ENCODE results near the gene GPATCH2L.
A peak's percentile ranks its signal among the peaks of the same experiment; 100 is the strongest.

Gene GPATCH2L

DNA sequence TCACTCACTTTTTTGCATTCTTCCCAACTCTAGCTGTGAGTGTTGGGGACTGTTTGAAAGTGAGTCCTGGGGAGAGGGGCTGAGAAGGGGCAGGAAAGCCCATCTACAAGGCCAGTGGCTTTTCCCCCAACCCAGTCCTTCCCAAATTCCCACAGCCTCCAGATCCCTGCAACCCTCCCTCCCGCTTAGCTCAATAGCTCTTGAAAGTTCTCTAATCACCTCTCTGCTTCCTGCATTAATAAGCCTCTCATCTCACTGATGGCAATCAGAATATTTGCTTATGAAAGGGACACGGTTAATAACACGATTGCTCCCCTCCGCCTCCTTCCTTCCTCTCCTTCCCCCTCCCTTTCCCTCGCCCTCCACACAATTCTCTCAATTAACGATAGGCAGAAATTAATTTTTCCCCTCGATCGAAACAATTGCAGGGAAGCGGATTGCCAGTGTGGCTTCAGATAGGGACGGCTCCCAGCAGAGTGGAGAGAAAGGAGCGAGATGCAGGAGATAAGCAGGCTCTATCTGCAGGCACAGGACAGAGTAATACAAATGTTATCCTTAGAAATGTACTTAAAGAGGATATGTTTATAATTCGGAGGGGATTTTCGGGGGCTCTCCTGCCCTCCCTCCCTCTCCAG lies 15.1 kb upstream of the GPATCH2L start:
- no peak for DNase-seq (ENCODE audit: low read depth, low spot score)

DNA sequence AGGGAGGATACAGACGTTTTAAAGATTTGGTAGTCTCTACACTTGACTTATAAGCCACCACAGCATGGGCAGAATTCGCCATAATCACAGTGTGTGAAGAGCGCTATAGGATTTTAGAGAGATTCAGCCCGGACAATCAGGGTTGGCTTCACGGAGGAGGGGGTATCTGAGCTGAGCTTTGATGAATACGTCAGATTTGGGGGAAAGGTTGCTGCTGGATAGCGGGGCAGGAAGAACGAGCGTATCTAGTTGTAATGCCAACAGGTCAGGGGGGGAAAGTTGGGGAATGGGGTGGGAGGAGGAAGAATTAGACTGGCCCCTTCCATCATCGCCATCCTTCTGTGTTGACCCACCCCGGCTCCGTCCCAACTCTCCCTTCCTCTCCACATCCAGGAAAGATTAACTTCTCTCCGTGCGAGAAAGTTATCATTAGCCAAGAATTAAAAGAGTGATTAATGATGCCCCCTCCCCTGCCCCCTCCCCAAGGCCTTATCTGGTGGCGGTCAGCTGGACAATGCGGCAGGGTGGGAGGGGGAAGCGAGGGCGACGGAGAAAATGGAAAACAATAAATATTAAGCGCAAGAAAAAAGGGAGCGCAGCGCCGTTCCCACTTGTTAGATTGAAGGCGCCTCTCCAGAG lies 13.5 kb upstream of the GPATCH2L start:
- DNase-seq (ENCODE audit: low read depth, low spot score): no peak

DNA sequence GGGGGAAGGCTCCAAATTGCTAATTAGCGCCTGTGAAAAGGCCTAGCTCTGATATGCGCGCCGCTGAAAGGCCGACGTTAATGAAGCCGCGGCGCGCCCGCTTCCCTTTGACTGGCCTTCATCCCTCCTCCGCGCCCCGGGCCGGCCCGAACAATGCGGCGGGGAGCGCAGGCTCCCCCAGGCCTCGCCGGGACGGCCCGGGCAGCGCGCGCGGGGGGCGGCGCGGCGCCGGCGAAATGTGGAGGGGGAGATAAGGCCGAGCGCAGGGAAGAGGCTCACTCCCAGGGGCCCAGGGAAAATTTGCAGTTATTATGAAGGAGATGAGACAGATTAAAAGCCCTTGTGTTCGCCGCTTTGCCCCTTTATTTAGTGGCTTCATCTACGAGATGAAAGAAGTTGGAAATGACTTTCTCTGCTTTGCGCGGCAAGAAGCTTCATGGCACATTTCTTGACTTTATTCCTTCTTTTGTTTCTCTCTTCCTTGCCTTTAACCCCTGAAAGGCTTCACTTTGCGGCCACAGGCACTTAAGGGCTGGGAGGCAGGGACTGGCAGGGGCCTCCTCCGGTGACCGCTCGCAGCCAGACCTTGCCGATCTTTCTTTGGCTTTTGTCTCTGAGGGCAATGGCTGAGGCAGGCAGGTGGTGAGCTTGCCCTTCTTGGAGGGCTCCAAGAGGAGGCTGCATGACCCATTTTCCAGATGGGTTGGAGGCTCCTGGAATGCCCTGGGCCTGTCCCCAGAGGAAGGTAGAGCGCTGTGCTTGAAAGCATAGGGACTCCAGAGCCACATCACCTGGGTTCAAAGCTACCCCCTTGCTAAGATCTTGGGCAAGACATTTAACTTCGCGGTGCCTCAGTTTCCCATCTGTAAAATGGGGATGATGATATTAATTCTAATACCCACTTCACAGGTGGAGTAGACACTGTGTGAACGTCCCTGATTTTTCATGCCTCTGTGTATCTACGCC lies 12.7 kb upstream of the GPATCH2L start:
- DNase-seq (ENCODE audit: low read depth, low spot score): peak; percentile 39

DNA sequence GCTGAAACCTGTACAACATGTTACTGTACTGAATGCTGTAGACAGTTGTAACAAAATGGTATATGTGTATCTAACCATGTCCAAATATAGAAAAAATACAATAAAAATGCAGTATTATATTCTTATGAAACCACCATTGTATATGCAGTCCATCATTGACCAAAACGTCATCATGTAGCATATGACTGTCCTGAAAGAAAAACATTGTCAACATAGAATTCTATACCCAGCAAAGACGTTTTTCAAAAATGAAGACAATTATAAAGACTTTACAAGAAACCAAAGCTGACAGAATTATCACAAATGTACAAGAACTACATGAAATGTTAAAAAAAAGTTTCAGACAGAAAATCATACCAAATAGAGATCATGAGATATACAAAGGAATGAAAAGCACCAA lies 8.1 kb upstream of the GPATCH2L start:
- DNase-seq (ENCODE audit: low read depth, low spot score): no peak

DNA sequence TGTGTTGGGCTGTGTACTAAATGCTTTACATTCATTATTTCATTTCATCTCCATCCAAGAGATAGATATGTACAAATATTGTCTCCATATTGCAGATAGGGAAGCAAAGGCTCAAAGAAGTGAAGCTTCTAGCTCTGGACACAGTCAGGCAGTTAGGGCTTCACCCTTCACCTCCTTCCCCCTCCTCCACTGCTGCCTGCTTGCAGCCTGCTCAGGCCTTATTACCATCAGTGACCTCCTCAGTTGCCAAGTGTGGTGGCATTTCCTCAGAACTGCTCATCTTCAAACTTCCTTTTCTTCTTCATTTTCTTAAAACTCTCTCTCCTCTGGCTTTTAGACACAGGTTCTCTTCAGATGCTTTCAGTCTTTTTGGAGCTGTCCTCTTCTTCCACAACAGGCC lies 4.7 kb upstream of the GPATCH2L start:
- DNase-seq (ENCODE audit: low read depth, low spot score): no peak

DNA sequence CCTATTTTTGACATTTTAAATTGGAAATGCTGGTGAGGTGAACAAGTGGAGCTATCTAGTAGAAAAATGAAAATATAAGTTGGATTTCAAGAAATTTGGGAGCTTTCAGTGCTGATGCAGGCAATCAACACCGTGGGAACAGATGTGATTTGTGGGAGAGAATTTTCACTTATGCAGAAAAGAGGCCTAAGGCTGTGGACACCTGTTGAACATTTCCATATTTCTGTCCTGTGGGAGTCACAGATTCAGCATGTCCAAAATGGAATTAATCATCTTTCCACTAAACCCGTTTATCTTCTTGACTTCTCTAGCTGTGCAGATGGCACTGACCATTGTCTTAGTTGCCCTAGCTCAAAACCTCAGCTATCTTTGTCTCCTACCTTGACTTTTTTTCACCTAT lies 2.5 kb upstream of the GPATCH2L start:
- no peak for DNase-seq (ENCODE audit: low read depth, low spot score)

DNA sequence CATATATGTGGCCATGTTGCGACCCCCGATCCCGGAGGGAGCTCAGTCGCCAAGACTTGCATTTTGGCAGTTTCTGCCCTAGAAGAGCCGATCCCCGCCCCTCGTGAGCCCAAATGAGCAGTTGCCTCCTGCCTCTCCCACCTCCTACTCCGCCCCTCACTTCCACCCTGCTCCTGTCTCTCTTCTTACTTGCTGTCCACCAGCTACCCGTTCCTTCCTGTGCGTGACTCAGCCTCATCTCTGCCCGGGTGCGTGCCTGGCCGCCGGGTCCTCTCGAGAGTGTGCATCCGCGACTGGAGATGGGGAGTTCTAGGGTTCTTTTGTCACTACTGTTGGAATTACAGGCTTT lies 585 bp downstream of the GPATCH2L start:
- DNase-seq (ENCODE audit: low read depth, low spot score): peak; percentile 88

DNA sequence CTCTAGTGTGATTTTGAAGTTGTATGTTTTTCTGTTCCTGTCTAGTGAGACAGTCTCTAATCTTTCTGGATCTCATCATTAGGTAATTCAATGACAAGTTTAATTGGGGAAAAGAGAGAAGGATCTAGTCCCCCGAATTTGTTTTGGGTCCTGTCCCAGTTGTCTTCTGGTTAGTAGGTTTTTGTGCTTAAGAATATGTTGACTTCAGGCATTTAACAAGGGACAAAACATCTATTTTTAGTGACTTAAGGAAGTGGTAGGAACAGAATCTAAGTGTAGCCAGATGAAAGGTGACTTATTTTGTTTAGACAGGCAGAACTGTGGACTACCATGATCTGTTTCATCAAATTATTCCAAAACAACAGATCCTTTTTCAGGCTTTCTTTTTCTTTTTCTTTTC lies 2.2 kb downstream of the GPATCH2L start:
- DNase-seq (ENCODE audit: low read depth, low spot score): no peak

DNA sequence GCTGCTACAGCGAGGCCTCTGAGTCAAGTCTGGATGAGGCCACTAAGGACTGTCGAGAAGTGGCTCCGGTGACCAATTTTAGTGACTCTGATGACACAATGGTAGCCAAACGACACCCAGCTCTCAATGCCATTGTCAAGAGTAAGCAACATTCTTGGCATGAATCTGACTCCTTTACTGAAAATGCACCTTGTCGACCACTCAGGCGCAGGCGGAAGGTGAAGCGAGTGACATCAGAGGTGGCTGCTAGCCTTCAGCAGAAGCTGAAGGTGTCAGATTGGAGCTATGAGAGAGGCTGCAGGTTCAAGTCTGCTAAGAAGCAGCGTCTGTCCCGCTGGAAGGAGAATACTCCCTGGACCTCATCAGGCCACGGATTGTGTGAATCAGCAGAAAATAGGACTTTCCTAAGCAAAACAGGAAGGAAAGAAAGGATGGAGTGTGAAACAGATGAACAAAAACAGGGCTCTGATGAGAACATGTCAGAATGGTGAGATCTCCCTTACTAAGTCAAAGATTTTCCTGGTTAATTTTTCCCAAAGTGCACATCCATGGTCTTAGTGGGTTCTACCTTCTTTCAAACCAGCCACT lies 2.9 kb downstream of the GPATCH2L start:
- DNase-seq (ENCODE audit: low read depth, low spot score): no peak

DNA sequence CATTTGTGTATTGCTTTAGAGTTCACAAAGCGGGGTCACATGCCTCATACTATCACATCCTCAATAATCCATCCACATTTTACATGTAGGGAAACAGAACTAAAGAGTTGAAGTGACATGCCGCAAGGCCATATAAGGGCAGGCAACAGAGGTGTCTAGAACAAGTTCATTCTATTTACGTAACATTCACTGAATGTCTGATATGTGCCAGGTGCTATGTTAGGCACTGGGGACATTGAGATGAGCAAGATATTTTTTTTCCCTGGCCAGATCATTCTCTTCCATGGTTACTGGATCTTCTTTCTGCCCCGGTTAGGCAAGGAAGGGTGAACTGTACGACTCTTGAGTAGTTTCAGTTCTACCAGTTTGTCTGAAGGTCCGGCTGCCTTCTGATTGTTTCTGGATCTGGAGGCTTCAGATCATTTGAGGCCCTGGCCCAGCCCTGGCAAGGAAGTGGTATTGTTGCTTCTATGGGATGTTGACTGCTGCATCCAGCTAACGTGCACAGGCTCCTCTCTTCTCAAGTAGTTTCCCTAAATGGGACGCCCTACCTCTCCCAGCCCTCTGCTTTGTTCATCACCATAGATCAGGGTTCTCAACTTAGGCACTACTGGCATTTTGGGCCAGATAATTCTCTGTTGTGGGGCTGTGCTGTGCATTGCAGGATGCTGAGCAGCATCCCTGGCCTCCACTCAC lies 12.1 kb downstream of the GPATCH2L start:
- no peak for DNase-seq (ENCODE audit: low read depth, low spot score)

DNA sequence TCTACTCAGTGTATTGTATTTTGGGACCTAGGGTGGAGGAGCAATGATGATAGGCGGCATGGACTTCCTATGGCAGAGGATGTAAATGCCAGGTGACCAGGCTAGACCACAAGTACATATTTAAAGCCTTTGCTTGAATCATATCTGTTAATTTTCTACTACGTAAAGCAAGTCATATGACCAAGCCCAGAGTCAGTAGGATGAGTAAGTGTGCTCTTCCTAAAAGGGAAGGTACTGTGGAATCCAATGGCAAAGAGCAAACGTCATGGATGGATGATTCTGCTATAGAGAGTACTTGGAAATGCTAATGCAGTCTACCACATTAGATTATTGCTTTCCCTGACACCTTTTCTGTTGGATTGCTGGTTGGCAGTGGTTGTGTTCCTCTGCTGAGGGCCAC lies 16.8 kb downstream of the GPATCH2L start:
- DNase-seq (ENCODE audit: low read depth, low spot score): no peak

DNA sequence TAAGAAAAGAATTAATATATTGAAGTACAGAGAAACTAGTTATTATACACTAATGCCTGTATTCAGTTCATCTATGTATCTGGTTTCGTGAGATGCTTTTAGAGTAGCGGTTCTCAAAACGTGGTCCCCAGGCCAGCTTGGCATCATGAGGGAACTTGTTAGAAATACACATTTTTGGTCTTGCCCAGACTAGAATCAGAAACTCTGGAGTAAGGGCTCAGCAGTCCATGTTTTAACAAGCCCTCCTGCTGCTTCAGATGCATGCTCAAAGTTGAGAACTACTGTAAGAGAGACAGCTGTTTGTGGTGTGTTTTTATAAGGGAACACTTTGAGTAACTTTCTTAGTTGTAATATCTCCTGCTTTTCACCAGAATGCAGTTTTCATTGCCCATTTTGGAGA lies 18.1 kb downstream of the GPATCH2L start:
- DNase-seq (ENCODE audit: low read depth, low spot score): no peak

DNA sequence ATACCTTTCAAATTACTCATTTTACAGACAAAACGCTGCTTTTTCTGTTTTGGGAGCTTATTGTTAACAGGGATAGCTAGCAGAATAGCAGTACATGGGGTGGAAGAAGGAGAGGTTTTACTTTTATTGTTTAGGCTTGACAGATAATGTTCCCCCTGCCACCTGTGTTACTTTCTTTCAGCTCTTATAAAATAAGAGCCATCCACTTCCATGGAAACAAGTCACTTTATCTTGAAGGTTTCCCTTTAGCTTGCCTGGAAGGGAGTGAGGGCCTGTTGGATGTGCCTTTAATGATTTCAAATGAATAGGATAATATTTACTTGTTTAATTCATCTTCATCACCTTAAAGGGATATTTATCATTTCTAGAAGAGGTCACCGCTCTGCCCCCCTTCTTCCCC lies 23.3 kb downstream of the GPATCH2L start:
- no peak for DNase-seq (ENCODE audit: low read depth, low spot score)

DNA sequence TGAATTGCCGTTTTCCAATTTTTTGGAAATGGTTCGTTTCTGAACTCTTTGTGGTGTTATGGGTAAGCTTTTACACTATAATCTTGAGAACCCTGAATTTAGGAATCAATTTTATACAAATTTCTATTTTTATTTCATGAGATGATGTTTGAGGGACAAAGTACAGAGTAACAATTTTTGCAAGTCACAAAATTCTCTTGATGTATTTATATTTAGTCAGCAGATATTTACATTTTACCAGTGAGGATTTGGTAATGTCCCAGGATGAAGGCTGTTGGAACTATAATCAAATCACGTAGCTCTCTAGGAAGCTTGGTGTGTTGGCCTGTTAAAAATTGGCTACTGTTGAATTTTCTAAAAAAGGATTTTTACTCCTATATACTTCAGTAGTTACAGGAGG lies 24.2 kb downstream of the GPATCH2L start:
- DNase-seq (ENCODE audit: low read depth, low spot score): no peak

DNA sequence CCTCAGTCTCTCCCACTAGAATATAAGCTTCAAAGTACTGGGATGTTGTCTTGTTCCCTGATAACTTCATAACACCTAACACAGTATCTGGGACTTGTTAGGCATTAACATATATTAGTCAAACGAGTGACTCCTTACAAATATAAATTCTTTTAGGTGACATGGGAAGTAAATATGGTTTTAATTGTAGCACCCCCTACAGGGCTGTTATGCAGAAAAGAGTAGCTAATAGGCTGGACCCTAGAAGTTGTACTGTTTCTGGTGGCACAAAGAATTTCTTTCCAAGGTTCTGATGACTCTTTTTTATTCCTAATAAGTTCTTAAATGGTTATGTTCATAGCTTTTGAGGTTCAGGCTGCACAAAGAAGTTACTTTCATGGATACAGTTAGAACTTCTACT lies 29.8 kb downstream of the GPATCH2L start:
- no peak for DNase-seq (ENCODE audit: low read depth, low spot score)

DNA sequence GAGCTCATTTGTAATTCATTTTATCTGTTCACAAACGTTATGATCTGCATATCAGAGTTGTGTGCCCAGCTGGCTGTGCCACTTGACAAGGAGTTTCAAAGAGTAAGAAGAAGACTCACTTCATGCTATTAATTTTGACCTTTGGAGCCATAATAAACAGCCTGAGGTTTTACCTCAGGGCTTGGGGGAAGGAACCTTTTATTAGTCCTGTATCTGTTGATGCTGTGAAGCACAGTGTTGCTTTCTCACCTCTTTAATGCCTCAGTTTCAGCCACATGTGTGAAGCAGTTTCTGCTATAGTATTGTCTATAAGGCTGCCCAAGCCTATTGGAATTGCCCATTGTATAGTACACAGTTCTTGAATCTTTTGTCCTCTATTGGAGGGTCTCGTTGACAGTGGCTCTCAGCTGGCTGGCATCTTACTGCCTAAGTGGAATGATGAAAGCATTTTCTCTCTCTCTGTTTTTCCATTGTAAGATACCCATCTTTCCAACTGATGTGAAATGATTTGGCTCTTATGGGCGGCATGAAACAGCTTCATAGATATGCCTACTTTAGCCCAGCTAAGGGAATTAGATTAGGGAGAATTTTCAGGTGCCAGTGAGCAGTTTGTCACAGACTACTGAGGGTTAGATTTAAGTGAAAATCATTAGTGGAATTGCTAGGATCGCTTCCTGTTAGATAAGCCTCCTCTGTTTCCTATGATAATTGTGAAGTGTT lies 34.7 kb downstream of the GPATCH2L start:
- DNase-seq (ENCODE audit: low read depth, low spot score): no peak

DNA sequence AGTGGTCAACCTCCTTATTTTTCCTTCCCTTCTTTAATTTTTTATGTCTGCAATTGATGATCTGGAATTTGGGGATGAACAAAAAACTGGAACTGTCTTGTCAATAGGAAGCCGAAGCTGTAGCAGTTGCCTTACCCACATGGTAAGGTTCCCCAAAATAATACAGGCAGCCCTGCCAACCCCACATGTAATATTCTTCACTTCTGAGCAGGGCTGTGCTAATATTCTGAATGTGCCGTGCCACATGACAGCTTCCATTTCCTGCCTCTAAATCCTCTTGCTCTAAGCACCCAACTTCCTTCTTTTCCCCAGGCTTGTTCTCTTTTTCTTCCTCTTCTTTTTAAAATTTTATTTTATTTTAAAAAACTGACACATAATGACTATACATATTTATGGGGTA lies 39.6 kb downstream of the GPATCH2L start:
- DNase-seq (ENCODE audit: low read depth, low spot score): no peak

DNA sequence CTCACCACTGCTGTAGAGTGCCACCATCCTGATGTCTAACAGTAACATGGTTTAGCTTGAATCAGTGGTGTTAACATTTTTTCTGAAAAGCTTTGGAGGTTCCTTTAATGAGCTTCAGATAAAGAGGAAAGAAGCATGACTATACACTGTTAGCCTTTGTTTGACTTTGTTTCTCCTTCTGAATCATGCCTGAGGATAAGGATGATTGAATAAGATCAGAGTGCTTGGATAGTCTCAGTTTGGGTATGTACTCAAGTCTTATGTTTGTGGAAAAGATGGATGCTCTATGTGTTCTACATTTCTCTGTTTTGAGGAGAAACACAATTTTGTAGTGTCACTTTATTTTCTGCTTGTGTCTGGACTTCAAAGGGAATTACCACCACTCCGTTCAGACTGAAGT lies 42.0 kb downstream of the GPATCH2L start:
- peak; percentile 24 for DNase-seq (ENCODE audit: low read depth, low spot score)

DNA sequence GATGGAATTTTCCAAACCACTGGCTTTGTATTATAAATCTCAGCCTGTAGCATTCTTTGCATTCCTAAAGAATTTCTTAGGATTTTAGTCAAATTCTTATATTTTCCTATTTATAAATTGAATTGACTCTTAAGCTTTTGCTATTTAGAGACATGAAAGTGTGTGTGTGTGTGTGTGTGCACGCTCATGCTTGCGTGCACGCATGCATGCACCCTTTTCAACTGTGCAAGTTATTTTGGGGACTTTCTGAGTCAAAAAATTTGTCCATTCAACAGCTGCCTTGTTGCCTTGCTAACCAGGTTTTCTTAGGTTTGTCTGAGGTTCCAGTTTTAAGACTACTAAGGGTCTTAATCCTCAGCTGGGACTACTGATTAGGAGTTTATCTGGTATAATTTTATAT lies 42.6 kb downstream of the GPATCH2L start:
- DNase-seq (ENCODE audit: low read depth, low spot score): peak; percentile 19

DNA sequence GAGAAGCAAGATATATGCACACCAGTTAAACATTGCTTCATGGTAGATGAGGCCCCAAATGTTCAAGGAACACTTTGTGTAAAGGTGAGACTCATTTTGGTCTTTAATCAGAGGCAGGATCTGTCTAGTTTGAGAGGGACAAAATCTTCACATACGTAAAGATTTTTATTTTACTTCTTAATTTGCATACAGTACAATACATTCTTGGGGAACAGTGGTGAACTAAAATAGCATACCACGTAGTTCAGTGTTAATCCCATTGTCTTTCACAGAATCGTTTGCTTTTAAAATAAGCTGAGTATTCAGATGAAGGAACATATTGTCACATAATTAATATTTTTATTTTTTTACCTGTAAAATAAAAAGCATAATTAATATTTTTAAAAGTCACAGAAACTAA lies 43.3 kb downstream of the GPATCH2L start:
- no peak for DNase-seq (ENCODE audit: low read depth, low spot score)
